Measurements from ENCODE around the gene ATP11A. TPM values are rescaled to one million over a fixed set of nuclear protein-coding genes. Genes with fewer than 3 reads are reported as not detected.

The ATP11A gene
- total and polyA plus RNA-seq, 10 of the 15 experiments (the other 5 are each of a cell fraction or from before 2014, with no cell fraction given), result 1.4 to 69.6 (median 14.4) TPM

DNA sequence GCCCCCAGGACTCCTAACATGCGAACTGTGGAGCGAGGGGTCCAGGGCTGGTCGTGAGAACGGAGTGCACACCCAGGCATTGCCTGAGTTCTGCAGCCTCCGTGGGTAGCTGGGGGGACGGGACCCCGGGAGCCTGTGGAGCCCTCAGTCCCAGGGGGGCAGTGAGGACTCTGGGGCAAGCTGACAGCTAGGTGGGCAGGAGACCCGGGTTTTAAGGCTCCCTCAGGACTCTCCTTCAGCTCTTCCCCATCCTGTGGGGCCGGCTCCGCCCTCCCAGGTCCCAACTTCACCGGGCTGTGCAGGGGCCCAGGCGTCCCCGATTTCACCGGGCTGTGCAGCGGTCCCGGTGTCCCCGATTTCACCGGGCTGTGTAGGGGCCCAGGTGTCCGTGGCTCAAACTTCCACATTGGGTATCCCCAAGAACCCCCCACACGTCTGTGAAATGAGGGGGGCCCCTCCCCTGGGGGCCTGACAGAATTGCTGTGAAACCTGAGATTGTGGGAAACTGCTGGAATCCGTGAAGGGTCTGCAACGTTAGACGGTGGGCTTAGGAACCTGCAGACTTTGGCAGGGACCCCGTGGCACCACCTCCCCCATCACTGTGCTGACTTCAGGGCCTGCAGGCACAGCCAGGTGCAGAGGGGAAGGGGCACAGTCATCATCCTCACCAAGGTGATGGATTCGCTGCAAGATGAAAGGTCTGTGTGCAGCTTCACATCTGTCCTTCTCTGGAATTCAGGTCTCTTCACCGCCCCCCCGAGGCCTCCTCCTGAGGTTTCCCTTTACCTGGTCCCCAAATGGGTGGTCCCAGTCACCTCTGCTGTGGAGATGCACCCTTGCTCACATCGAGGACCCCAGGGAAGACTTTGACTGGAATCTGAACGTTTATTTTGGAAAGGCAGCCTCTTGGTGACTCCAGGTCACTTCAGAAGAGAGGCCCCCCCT lies 206.0 kb downstream of the ATP11A start:
- FAIRE-seq, result no peak
- Histone ChIP-seq H3K36me3 (ENCODE audit: control insufficient read depth in 2 of 2, insufficient read depth in 2 of 2, low read length in 1 of 2) (no peaks in the 10 kb centered on the region), H3K4me3 (no peak overlapping the region), H3K27me3 (replicated peaks in 1 of 2; ENCODE audit: control insufficient read depth in 2 of 2, insufficient read depth in 2 of 2, low read length in 1 of 2) (peaks cover 0 to 3% of the 10 kb centered on the region in 2 experiments; a peak in 3 of 4 replicates), H2AFZ (ENCODE audit: control insufficient read depth, low read depth, low read length) (no peak overlapping the region), H3K4me2 (ENCODE audit: control insufficient read depth, insufficient read depth) (no peak overlapping the region), H3K79me2 (ENCODE audit: control insufficient read depth, insufficient read depth, low read length) (no peaks in the 10 kb centered on the region), H4K20me1 (ENCODE audit: control insufficient read depth, insufficient read depth) (no peaks in the 10 kb centered on the region), H3K27ac (ENCODE audit: control insufficient read depth, insufficient read depth) (no peak overlapping the region), H3K9me3 (replicated peaks; ENCODE audit: control insufficient read depth, insufficient read depth, low read length) (no peaks in the 10 kb centered on the region), H3K9ac (ENCODE audit: control insufficient read depth, insufficient read depth, low read length) (no peak overlapping the region), H3K4me1 (ENCODE audit: control insufficient read depth, insufficient read depth, low read length) (no peaks in the 10 kb centered on the region)
- ATAC-seq, result no peak
- ChIA-PET SMC1A (ENCODE audit: uncharacterized antibody, unreplicated experiment) (no interaction called here), RAD21 (ENCODE audit: unreplicated experiment) (no interaction called here), POLR2A (no interaction called here), CTCF (no interaction called here)
- 19% methylated on average over 28 of the region's 29 CpGs for WGBS (ENCODE audit: insufficient coverage, insufficient replicate concordance, low lambda C conversion rate, missing lambda C conversion rate)
- TF ChIP-seq ATF7 (IDR thresholded peaks at IDR 0.05; ENCODE audit: low read depth) (no peak), SMAD1 (IDR thresholded peaks at IDR 0.05; ENCODE audit: low read depth, partially characterized antibody) (no peak), ZSCAN29 (IDR thresholded peaks at IDR 0.05) (no peak), RB1 (IDR thresholded peaks at IDR 0.05; ENCODE audit: borderline replicate concordance) (no peak), RCOR1 (conservative IDR thresholded peaks at IDR 0.05; ENCODE audit: low read depth, low read length) (no peak), ASH2L (IDR thresholded peaks at IDR 0.05; ENCODE audit: borderline replicate concordance, low read depth) (no peak)
- BruUV-seq (replicated peaks), result no TSS peak
- no peak for DNase-seq (ENCODE audit: low read depth, low spot score)
- intact Hi-C loops (cut with micrococcal nuclease; ENCODE audit: unreplicated experiment), result no loop called here
- in situ Hi-C loops (cut with MboI), result no loop called here

Measured in GM12878 (cell line).